Liver (tissue), 9 donors: Measurements from ENCODE around the gene DACH1. TPM values are rescaled to one million over a fixed set of nuclear protein-coding genes. Genes with fewer than 3 reads are reported as not detected.

Experiments used
- DNase-seq: peaks from one replicate; pipeline ENCODE4 v3.0.0-alpha.2; 2017; ENCODE audit warnings: low spot score
- H3K27ac ChIP-seq, 2 donors: one replicate each; pipeline ENCODE4 v1.7.0; 2013; ENCODE audit warnings: inconsistent platforms in 2 of 2, low read length in 2 of 2, control low read depth in 1 of 2, low read depth in 1 of 2, mild to moderate bottlenecking in 1 of 2
- H3K27me3 ChIP-seq, 4 donors: one replicate each; pipeline versions ENCODE4 v1.6.1 to v1.7.0; 2013; ENCODE audit warnings: low read length in 3 of 4, inconsistent platforms in 1 of 4, mild to moderate bottlenecking in 1 of 4, moderate library complexity in 1 of 4; ENCODE audit not compliant: control insufficient read depth in 4 of 4, insufficient read depth in 4 of 4
- H3K36me3 ChIP-seq, 4 donors: one replicate each; pipeline versions ENCODE4 v1.6.1 to v1.7.0; 2013; ENCODE audit warnings: low read length in 3 of 4, mild to moderate bottlenecking in 3 of 4, low read depth in 1 of 4, moderate library complexity in 1 of 4; ENCODE audit not compliant: control insufficient read depth in 4 of 4, insufficient read depth in 3 of 4
- H3K4me1 ChIP-seq, 4 donors: one replicate each; pipeline versions ENCODE4 v1.6.1 to v1.7.0; 2013; ENCODE audit warnings: low read length in 3 of 4, mild to moderate bottlenecking in 3 of 4, moderate library complexity in 1 of 4; ENCODE audit not compliant: control insufficient read depth in 4 of 4, insufficient read depth in 4 of 4
- H3K4me3 ChIP-seq, 3 donors: one replicate each; pipeline versions ENCODE4 v1.6.1 to v1.7.0; 2013; ENCODE audit warnings: low read length in 3 of 3, control low read depth in 1 of 3, low read depth in 1 of 3, mild to moderate bottlenecking in 1 of 3
- H3K9ac ChIP-seq, 2 donors: one replicate each; pipeline ENCODE4 v1.7.0; 2013; ENCODE audit warnings: low read length in 2 of 2, mild to moderate bottlenecking in 2 of 2, moderate library complexity in 2 of 2, control low read depth in 1 of 2, low read depth in 1 of 2
- H3K9me3 ChIP-seq, 4 donors: one replicate each; pipeline versions ENCODE4 v1.6.1 to v1.7.0; 2013; ENCODE audit warnings: low read length in 3 of 4; ENCODE audit not compliant: control insufficient read depth in 4 of 4
- EGR1 ChIP-seq, 2 donors: IDR thresholded peaks; 2 replicates each; pipeline ENCODE4 v1.6.1; 2016 to 2018; ENCODE audit warnings: antibody characterized with exemption in 2 of 2, low read depth in 2 of 2
- FOXA1 ChIP-seq: IDR thresholded peaks from 2 replicates; pipeline ENCODE4 v1.6.1; 2016; ENCODE audit warnings: antibody characterized with exemption
- FOXA2 ChIP-seq: IDR thresholded peaks from 2 replicates; pipeline ENCODE4 v1.6.1; 2016; ENCODE audit warnings: antibody characterized with exemption
- GABPA ChIP-seq, 2 donors: IDR thresholded peaks in 1 of 2; conservative IDR thresholded peaks in 1 of 2; 2 replicates each; pipeline ENCODE4 v1.6.1; 2016; ENCODE audit warnings: antibody characterized with exemption in 2 of 2, mild to moderate bottlenecking in 1 of 2, moderate library complexity in 1 of 2
- HNF4A ChIP-seq, 2 donors: conservative IDR thresholded peaks; 2 replicates each; pipeline ENCODE4 v1.6.1; 2016; ENCODE audit warnings: antibody characterized with exemption in 2 of 2, mild to moderate bottlenecking in 2 of 2
- HNF4G ChIP-seq: IDR thresholded peaks from 2 replicates; pipeline ENCODE4 v1.6.1; 2016; ENCODE audit warnings: antibody characterized with exemption
- JUND ChIP-seq, 2 donors: IDR thresholded peaks; 2 replicates each; pipeline ENCODE4 v1.6.1; 2016; ENCODE audit warnings: antibody characterized with exemption in 2 of 2
- NR2F2 ChIP-seq: IDR thresholded peaks from 2 replicates; pipeline ENCODE4 v1.6.1; 2016; ENCODE audit warnings: antibody characterized with exemption
- RAD21 ChIP-seq, 2 donors: IDR thresholded peaks; 2 replicates each; pipeline ENCODE4 v1.6.1; 2016; ENCODE audit warnings: antibody characterized with exemption in 2 of 2, mild to moderate bottlenecking in 2 of 2
- RXRA ChIP-seq, 2 donors: IDR thresholded peaks; 2 replicates each; pipeline ENCODE4 v1.6.1; 2017 to 2018; ENCODE audit warnings: antibody characterized with exemption in 2 of 2, mild to moderate bottlenecking in 1 of 2
- SP1 ChIP-seq: IDR thresholded peaks from 2 replicates; pipeline ENCODE4 v1.6.1; 2018; ENCODE audit warnings: antibody characterized with exemption, mild to moderate bottlenecking
- TAF1 ChIP-seq: conservative IDR thresholded peaks from 2 replicates; pipeline ENCODE4 v1.6.1; 2016; ENCODE audit warnings: antibody characterized with exemption, mild to moderate bottlenecking
- YY1 ChIP-seq: IDR thresholded peaks from 2 replicates; pipeline ENCODE4 v1.6.1; 2016; ENCODE audit warnings: antibody characterized with exemption, mild to moderate bottlenecking
- WGBS: extraction: QIAGEN DNeasy Blood & Tissue Kit; methylation state at CpG from one replicate; pipeline ENCODE4 v1.1.7; 2013; 5-methylcytosine and 5-hydroxymethylcytosine counted together
- polyA plus RNA-seq, 2 donors: library from polyadenylated mRNA; stranded (reverse) in 1 of 2; unstranded in 1 of 2; fragments of 200-250 nt in 1 of 2; fragments of >200 nt in 1 of 2; fragmentation: Nextera tagmentation in 1 of 2; extraction: Ambion mirVana in 1 of 2; gene quantifications; one replicate each; pipeline versions ENCODE4 v1.2.1 to v1.2.3, GENCODE V29; 2013 to 2015
- total RNA-seq, 2 donors: library from RNA; depleted of rRNA; stranded (reverse); fragments of >200 nt; gene quantifications; one replicate each; pipeline ENCODE4 v1.2.3, GENCODE V29; 2014
- TF ChIP-seq, protein P1 (sequence below): fragments of 150-350 bp; IDR thresholded peaks from 2 replicates; pipeline ENCODE4 v1.5.1; 2017; ENCODE audit warnings: improper control_type of control experiment, low read depth, low read length; ENCODE audit not compliant: missing input control
- TF ChIP-seq, protein P2 (sequence below): IDR thresholded peaks from 2 replicates; pipeline ENCODE4 v1.6.1; 2016; ENCODE audit warnings: antibody characterized with exemption, mild to moderate bottlenecking
- TF ChIP-seq, protein P3 (sequence below): IDR thresholded peaks from 2 replicates; pipeline ENCODE4 v1.6.1; 2016; ENCODE audit warnings: antibody characterized with exemption
- TF ChIP-seq, protein P4 (sequence below): IDR thresholded peaks from 2 replicates; pipeline ENCODE4 v1.6.1; 2016; ENCODE audit warnings: antibody characterized with exemption
- TF ChIP-seq, protein P5 (sequence below): IDR thresholded peaks from 2 replicates; pipeline ENCODE4 v1.6.1; 2016; ENCODE audit warnings: antibody characterized with exemption
- donor health status: healthy.
- donor health status: healthy.
- donor health status: healthy.
- donor health status: healthy.
- donor health status: healthy.

The DACH1 gene
- total and polyA plus RNA-seq, 4 donors, result 0.28 to 1.9 (median 0.77) TPM

DNA sequence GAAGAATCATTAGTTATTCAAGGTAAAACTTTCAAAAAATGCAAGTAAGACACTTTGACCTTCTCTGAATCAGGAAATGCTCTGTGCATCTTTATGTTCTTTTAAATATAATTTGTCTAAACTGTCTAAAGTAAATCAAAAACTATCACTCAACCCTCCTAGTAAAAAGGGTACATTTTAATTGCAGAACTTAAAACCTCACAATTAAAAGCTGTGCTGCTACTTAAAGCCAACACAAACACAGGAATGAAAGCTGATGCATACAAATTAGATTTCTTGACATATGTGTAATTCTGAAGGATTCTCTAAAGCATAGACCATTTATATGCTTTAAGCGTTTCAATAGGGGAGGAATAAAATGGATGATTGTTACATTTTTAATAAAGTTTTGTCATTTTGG, 58.3 kb downstream of the DACH1 start (continued):
- TF ChIP-seq GABPA (IDR thresholded peaks at IDR 0.05 in 1 of 2, conservative IDR thresholded peaks at IDR 0.05 in 1 of 2) (no peak), NR2F2 (no peak), HNF4G (no peak)
- TF ChIP-seq, protein P1, sequence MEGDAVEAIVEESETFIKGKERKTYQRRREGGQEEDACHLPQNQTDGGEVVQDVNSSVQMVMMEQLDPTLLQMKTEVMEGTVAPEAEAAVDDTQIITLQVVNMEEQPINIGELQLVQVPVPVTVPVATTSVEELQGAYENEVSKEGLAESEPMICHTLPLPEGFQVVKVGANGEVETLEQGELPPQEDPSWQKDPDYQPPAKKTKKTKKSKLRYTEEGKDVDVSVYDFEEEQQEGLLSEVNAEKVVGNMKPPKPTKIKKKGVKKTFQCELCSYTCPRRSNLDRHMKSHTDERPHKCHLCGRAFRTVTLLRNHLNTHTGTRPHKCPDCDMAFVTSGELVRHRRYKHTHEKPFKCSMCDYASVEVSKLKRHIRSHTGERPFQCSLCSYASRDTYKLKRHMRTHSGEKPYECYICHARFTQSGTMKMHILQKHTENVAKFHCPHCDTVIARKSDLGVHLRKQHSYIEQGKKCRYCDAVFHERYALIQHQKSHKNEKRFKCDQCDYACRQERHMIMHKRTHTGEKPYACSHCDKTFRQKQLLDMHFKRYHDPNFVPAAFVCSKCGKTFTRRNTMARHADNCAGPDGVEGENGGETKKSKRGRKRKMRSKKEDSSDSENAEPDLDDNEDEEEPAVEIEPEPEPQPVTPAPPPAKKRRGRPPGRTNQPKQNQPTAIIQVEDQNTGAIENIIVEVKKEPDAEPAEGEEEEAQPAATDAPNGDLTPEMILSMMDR, result no peak

DNA sequence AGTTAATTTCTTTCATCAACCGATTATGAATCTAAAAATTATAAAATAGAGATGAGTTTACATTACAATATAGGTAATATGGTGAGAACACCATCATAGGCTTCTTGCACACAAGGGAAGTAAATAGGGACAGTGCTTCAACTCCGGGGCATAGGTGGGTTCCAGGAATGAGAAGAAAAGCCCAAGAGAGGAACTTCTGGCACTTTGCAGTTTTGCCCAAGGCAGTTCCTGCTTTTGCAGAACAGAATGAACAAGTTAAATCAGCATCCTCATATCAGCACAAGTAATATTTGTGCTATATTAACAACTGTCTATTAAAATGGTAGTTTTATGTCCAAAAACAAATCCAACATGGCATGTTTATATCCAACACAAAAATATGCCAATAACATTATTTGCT, 60.1 kb downstream of the DACH1 start:
- TF ChIP-seq TAF1, result no peak
- TF ChIP-seq, protein P2, sequence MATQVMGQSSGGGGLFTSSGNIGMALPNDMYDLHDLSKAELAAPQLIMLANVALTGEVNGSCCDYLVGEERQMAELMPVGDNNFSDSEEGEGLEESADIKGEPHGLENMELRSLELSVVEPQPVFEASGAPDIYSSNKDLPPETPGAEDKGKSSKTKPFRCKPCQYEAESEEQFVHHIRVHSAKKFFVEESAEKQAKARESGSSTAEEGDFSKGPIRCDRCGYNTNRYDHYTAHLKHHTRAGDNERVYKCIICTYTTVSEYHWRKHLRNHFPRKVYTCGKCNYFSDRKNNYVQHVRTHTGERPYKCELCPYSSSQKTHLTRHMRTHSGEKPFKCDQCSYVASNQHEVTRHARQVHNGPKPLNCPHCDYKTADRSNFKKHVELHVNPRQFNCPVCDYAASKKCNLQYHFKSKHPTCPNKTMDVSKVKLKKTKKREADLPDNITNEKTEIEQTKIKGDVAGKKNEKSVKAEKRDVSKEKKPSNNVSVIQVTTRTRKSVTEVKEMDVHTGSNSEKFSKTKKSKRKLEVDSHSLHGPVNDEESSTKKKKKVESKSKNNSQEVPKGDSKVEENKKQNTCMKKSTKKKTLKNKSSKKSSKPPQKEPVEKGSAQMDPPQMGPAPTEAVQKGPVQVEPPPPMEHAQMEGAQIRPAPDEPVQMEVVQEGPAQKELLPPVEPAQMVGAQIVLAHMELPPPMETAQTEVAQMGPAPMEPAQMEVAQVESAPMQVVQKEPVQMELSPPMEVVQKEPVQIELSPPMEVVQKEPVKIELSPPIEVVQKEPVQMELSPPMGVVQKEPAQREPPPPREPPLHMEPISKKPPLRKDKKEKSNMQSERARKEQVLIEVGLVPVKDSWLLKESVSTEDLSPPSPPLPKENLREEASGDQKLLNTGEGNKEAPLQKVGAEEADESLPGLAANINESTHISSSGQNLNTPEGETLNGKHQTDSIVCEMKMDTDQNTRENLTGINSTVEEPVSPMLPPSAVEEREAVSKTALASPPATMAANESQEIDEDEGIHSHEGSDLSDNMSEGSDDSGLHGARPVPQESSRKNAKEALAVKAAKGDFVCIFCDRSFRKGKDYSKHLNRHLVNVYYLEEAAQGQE, result no peak
- no peak for TF ChIP-seq JUND (IDR thresholded peaks at IDR 0.05)
- TF ChIP-seq, protein P1, result no peak
- no peak for TF ChIP-seq FOXA2
- TF ChIP-seq EGR1 (IDR thresholded peaks at IDR 0.05; ENCODE audit: low read depth in 2 of 2), result no peak
- TF ChIP-seq, protein P3, sequence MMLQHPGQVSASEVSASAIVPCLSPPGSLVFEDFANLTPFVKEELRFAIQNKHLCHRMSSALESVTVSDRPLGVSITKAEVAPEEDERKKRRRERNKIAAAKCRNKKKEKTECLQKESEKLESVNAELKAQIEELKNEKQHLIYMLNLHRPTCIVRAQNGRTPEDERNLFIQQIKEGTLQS, result no peak
- no peak for TF ChIP-seq HNF4A (conservative IDR thresholded peaks at IDR 0.05)
- TF ChIP-seq, protein P4, sequence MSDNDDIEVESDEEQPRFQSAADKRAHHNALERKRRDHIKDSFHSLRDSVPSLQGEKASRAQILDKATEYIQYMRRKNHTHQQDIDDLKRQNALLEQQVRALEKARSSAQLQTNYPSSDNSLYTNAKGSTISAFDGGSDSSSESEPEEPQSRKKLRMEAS, result no peak
- no peak for TF ChIP-seq GABPA (IDR thresholded peaks at IDR 0.05 in 1 of 2, conservative IDR thresholded peaks at IDR 0.05 in 1 of 2)
- TF ChIP-seq HNF4G, result no peak
- TF ChIP-seq, protein P5, sequence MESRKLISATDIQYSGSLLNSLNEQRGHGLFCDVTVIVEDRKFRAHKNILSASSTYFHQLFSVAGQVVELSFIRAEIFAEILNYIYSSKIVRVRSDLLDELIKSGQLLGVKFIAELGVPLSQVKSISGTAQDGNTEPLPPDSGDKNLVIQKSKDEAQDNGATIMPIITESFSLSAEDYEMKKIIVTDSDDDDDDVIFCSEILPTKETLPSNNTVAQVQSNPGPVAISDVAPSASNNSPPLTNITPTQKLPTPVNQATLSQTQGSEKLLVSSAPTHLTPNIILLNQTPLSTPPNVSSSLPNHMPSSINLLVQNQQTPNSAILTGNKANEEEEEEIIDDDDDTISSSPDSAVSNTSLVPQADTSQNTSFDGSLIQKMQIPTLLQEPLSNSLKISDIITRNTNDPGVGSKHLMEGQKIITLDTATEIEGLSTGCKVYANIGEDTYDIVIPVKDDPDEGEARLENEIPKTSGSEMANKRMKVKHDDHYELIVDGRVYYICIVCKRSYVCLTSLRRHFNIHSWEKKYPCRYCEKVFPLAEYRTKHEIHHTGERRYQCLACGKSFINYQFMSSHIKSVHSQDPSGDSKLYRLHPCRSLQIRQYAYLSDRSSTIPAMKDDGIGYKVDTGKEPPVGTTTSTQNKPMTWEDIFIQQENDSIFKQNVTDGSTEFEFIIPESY, result no peak
- TF ChIP-seq NR2F2, result no peak
- no peak for TF ChIP-seq YY1
- no peak for TF ChIP-seq RXRA (IDR thresholded peaks at IDR 0.05)
- TF ChIP-seq SP1, result no peak
- no peak for TF ChIP-seq RAD21 (IDR thresholded peaks at IDR 0.05)
- no peak for TF ChIP-seq FOXA1
- Histone ChIP-seq H3K9me3 (no peaks in the 10 kb centered on the region), H3K9ac (no peak overlapping the region), H3K27ac (no peak overlapping the region), H3K27me3 (no peaks in the 10 kb centered on the region), H3K4me1 (no peaks in the 10 kb centered on the region), H3K4me3 (no peak overlapping the region), H3K36me3 (no peaks in the 10 kb centered on the region)
- DNase-seq, result no peak
- 75% methylated on average over 2 of the region's 2 CpGs for WGBS
